DOHH2 (cell line): ENCODE data around the gene FAM241B.

ENCODE experiments used
- H3F3A ChIP-seq: fragments of 200-600 bp; sonication (generic), shearing (Covaris generic); 2 replicates; pipeline ENCODE4 v1.6.0; 2016; ENCODE audit warnings: antibody characterized with exemption, mild to moderate bottlenecking; ENCODE audit not compliant: control insufficient read depth, insufficient read depth
- H3K27ac ChIP-seq: fragments of 200-600 bp; sonication (generic); 2 replicates; pipeline ENCODE4 v1.5.1; 2014; ENCODE audit warnings: low read depth, mild to moderate bottlenecking, low read length, moderate library complexity
- H3K27me3 ChIP-seq: fragments of 200-600 bp; sonication (generic); 2 replicates; pipeline ENCODE4 v1.6.1; 2014; ENCODE audit warnings: mild to moderate bottlenecking, low read length, mixed read lengths; ENCODE audit not compliant: control insufficient read depth
- H3K36me3 ChIP-seq: fragments of 200-600 bp; sonication (generic); 2 replicates; pipeline ENCODE4 v1.6.1; 2014; ENCODE audit warnings: mild to moderate bottlenecking, low read length, moderate library complexity, mixed read lengths; ENCODE audit not compliant: control insufficient read depth
- H3K4me1 ChIP-seq: fragments of 200-600 bp; sonication (generic); 2 replicates; pipeline ENCODE4 v1.6.1; 2014; ENCODE audit warnings: mild to moderate bottlenecking, low read length, mixed read lengths; ENCODE audit not compliant: control insufficient read depth
- H3K4me2 ChIP-seq: fragments of 200-600 bp; sonication (generic); 2 replicates; pipeline ENCODE4 v1.6.0; 2014; ENCODE audit warnings: mild to moderate bottlenecking, low read length, moderate library complexity
- H3K4me3 ChIP-seq: fragments of 200-600 bp; sonication (generic); 2 replicates; pipeline ENCODE4 v1.5.1; 2014; ENCODE audit warnings: mild to moderate bottlenecking, low read length, mixed read lengths
- H3K79me2 ChIP-seq: fragments of 200-600 bp; sonication (generic); 2 replicates; pipeline ENCODE4 v1.6.1; 2014; ENCODE audit warnings: mild to moderate bottlenecking, low read length, mixed read lengths; ENCODE audit not compliant: control insufficient read depth
- H3K9me2 ChIP-seq: fragments of 200-600 bp; sonication (generic); replicated peaks from 2 replicates; pipeline ENCODE4 v1.6.1; 2014; ENCODE audit warnings: mild to moderate bottlenecking, low read length, mixed read lengths; ENCODE audit not compliant: control insufficient read depth
- H3K9me3 ChIP-seq: fragments of 200-600 bp; sonication (generic); 2 replicates; pipeline ENCODE4 v1.6.1; 2014; ENCODE audit warnings: antibody characterized with exemption, low read length, mixed read lengths; ENCODE audit not compliant: control insufficient read depth, insufficient read depth
- H4K20me1 ChIP-seq: fragments of 200-600 bp; sonication (generic); 2 replicates; pipeline ENCODE4 v1.6.0; 2014; ENCODE audit warnings: low read depth, mild to moderate bottlenecking, antibody characterized with exemption, low read length, moderate library complexity; ENCODE audit not compliant: control insufficient read depth, insufficient read depth
- CTCF ChIP-seq: fragments of 200-600 bp; sonication (generic); IDR thresholded peaks from one replicate; pipeline ENCODE4 v1.5.1; 2014; ENCODE audit warnings: antibody characterized with exemption, mild to moderate bottlenecking, low read depth, low read length; ENCODE audit not compliant: poor library complexity, severe bottlenecking
- EZH2phosphoT487 ChIP-seq: fragments of 200-600 bp; sonication (generic); IDR thresholded peaks from 2 replicates; pipeline ENCODE4 v1.6.1; 2017; ENCODE audit warnings: borderline replicate concordance, mild to moderate bottlenecking, antibody characterized with exemption, low read length, moderate library complexity, mixed read lengths

The FAM241B gene

GRCh38 chr10:69634759-69635425 lies 4.8 kb downstream of the FAM241B start:
- Histone ChIP-seq H3F3A (no peaks in the 10 kb centered on the region), H4K20me1 (no peaks in the 10 kb centered on the region), H3K4me2 (no peak overlapping the region), H3K9me2 (no peaks in the 10 kb centered on the region), H3K4me1 (no peaks in the 10 kb centered on the region), H3K27ac (no peak overlapping the region), H3K79me2 (no peaks in the 10 kb centered on the region), H3K9me3 (no peaks in the 10 kb centered on the region), H3K36me3 (no peaks in the 10 kb centered on the region), H3K27me3 (no peaks in the 10 kb centered on the region), H3K4me3 (no peak overlapping the region)
- no peak for TF ChIP-seq EZH2phosphoT487
- no peak for TF ChIP-seq CTCF

- no peaks in the 10 kb centered on the region for H3K79me2 ChIP-seq
- H3K4me2 ChIP-seq, result no peak overlapping the region
- H3K27ac ChIP-seq, result no peak overlapping the region
- no peaks in the 10 kb centered on the region for H3K27me3 ChIP-seq
- H3K4me1 ChIP-seq, result no peaks in the 10 kb centered on the region
- no peak for TF ChIP-seq CTCF
- no peak for TF ChIP-seq EZH2phosphoT487
- no peaks in the 10 kb centered on the region for H3F3A ChIP-seq
- no peaks in the 10 kb centered on the region for H3K9me2 ChIP-seq
- H3K9me3 ChIP-seq, result no peaks in the 10 kb centered on the region
- H4K20me1 ChIP-seq, result no peaks in the 10 kb centered on the region
- H3K4me3 ChIP-seq, result no peak overlapping the region
- no peaks in the 10 kb centered on the region for H3K36me3 ChIP-seq
Observed at GRCh38 chr10:69635428-69636272, 5.6 kb downstream of the FAM241B start.

GRCh38 chr10:69636273-69636575 lies 6.2 kb downstream of the FAM241B start:
- Histone ChIP-seq H3K79me2 (no peaks in the 10 kb centered on the region), H3K36me3 (no peaks in the 10 kb centered on the region), H3K4me3 (no peak overlapping the region), H3K9me3 (no peaks in the 10 kb centered on the region), H3K4me2 (no peak overlapping the region), H3F3A (no peaks in the 10 kb centered on the region), H3K9me2 (no peaks in the 10 kb centered on the region), H3K4me1 (no peaks in the 10 kb centered on the region), H3K27ac (no peak overlapping the region), H4K20me1 (no peaks in the 10 kb centered on the region), H3K27me3 (no peaks in the 10 kb centered on the region)
- TF ChIP-seq EZH2phosphoT487, result no peak
- TF ChIP-seq CTCF, result no peak
